Coronary artery (tissue), 2 donors: ENCODE measurements around the gene MTFR2.
A peak's percentile ranks its signal among the peaks of the same experiment; 100 is the strongest.

Experiments used
- DNase-seq: peaks from one replicate; pipeline ENCODE4 v3.0.0-alpha.2; 2017; ENCODE audit warnings: low spot score
- H3K27ac ChIP-seq, 2 donors: fragments of 200-600 bp; sonication (generic); one replicate each; pipeline ENCODE4 v1.5.1; 2016 to 2019
- H3K4me3 ChIP-seq: fragments of 200-600 bp; sonication (generic); 2 replicates; pipeline ENCODE4 v1.5.1; 2016; ENCODE audit warnings: mild to moderate bottlenecking, moderate library complexity
- CTCF ChIP-seq: fragments of 200-600 bp; sonication (generic); IDR thresholded peaks from one replicate; pipeline ENCODE4 v1.5.1; 2019; ENCODE audit warnings: antibody characterized with exemption

The MTFR2 gene

GRCh38 chr6:136236466-136237293 is 13.4 kb downstream of the MTFR2 start:
- no peak for TF ChIP-seq CTCF
- no peak for DNase-seq
- Histone ChIP-seq H3K4me3 (no peak overlapping the region), H3K27ac (no peak overlapping the region)

GRCh38 chr6:136235233-136235564 is 14.9 kb downstream of the MTFR2 start:
- TF ChIP-seq CTCF = no peak
- no peak overlapping the region for H3K4me3 ChIP-seq
- no peak overlapping the region for H3K27ac ChIP-seq
- no peak for DNase-seq

GRCh38 chr6:136232701-136233100 is 17.4 kb downstream of the MTFR2 start:
- Histone ChIP-seq H3K27ac (no peak overlapping the region), H3K4me3 (no peak overlapping the region)
- no peak for DNase-seq
- TF ChIP-seq CTCF = no peak

- Histone ChIP-seq H3K4me3 (no peak overlapping the region), H3K27ac (no peak overlapping the region)
- no peak for TF ChIP-seq CTCF
- no peak for DNase-seq
These were observed 19.8 kb downstream of the MTFR2 start for GRCh38 chr6:136230219-136230853.

GRCh38 chr6:136228814-136229213 is 21.3 kb downstream of the MTFR2 start:
- Histone ChIP-seq H3K4me3 (no peak overlapping the region), H3K27ac (no peak overlapping the region)
- TF ChIP-seq CTCF = no peak
- no peak for DNase-seq

- Histone ChIP-seq H3K4me3 (peak overlapping the region; percentile 36), H3K27ac (no peak overlapping the region)
- DNase-seq = no peak
- no peak for TF ChIP-seq CTCF
These were observed 23.3 kb downstream of the MTFR2 start for GRCh38 chr6:136226674-136227377.
